Natural killer cell (primary cell): Measurements from ENCODE around the gene IFT27. TPM values are rescaled to one million over a fixed set of nuclear protein-coding genes. Genes with fewer than 3 reads are reported as not detected.

Source experiments
- ATAC-seq, 3 donors: fragments of 150-1000 bp in 2 of 3; fragments of 200-7000 bp in 1 of 3; cut with Tn5 transposase; 1 replicate in 1 of 3; 2 replicates in 2 of 3; pipeline ENCODE4 v1.10.0; 2021; ENCODE audit warnings: mild to moderate bottlenecking in 2 of 3, moderate library complexity in 2 of 3
- DNase-seq, 2 donors: peaks; one replicate each; pipeline versions ENCODE4 v3.0.0 to v3.0.0-alpha.2; 2013 to 2021; ENCODE audit warnings: mixed read lengths in 1 of 2
- H3K27ac ChIP-seq: one replicate; pipeline ENCODE4 v1.5.1; 2013; ENCODE audit warnings: mild to moderate bottlenecking, low read length
- H3K27me3 ChIP-seq: one replicate; pipeline ENCODE4 v1.6.1; 2013; ENCODE audit warnings: low read length; ENCODE audit not compliant: control insufficient read depth, insufficient read depth
- H3K36me3 ChIP-seq: one replicate; pipeline ENCODE4 v1.6.1; 2013; ENCODE audit warnings: low read length; ENCODE audit not compliant: control insufficient read depth, insufficient read depth
- H3K4me1 ChIP-seq: one replicate; pipeline ENCODE4 v1.6.1; 2013; ENCODE audit warnings: low read length; ENCODE audit not compliant: control insufficient read depth, insufficient read depth
- H3K4me3 ChIP-seq: one replicate; pipeline ENCODE4 v1.5.1; 2013; ENCODE audit warnings: low read length
- H3K9me3 ChIP-seq: one replicate; pipeline ENCODE4 v1.6.1; 2013; ENCODE audit warnings: low read length; ENCODE audit not compliant: control insufficient read depth, insufficient read depth
- H3K27ac Mint-ChIP-seq, 2 donors: one replicate each; pipeline ENCODE4 v1.8.0; 2022; ENCODE audit warnings: mild to moderate bottlenecking in 2 of 2, mixed read lengths in 2 of 2, moderate library complexity in 1 of 2
- H3K27me3 Mint-ChIP-seq, 2 donors: one replicate each; pipeline ENCODE4 v1.8.0; 2022; ENCODE audit warnings: low read depth in 2 of 2, mixed read lengths in 2 of 2
- H3K36me3 Mint-ChIP-seq: one replicate; pipeline ENCODE4 v1.8.0; 2022; ENCODE audit warnings: mixed read lengths
- H3K4me1 Mint-ChIP-seq, 2 donors: one replicate each; pipeline ENCODE4 v1.8.0; 2022; ENCODE audit warnings: mixed read lengths in 2 of 2
- H3K4me3 Mint-ChIP-seq: one replicate; pipeline ENCODE4 v1.8.0; 2022; ENCODE audit warnings: mild to moderate bottlenecking, moderate library complexity, mixed read lengths
- H3K9me3 Mint-ChIP-seq, 2 donors: one replicate each; pipeline ENCODE4 v1.8.0; 2022; ENCODE audit warnings: mixed read lengths in 2 of 2
- WGBS: methylation state at CpG from one replicate; pipeline ENCODE4 v1.1.7; 2013; ENCODE audit warnings: missing lambda C conversion rate; ENCODE audit not compliant: insufficient coverage; 5-methylcytosine and 5-hydroxymethylcytosine counted together
- intact Hi-C: fragments of 100-400 bp; cut with micrococcal nuclease; formaldehyde crosslinking; loops from one replicate; pipeline ENCODE4 v1.14.2; 2022
- total RNA-seq, 4 donors: library from RNA; stranded (reverse); fragments of 120-200 nt in 1 of 4; gene quantifications; one replicate each; pipeline versions ENCODE4 v1.2.3 to v1.2.4, GENCODE V29; 2013 to 2022
- TF ChIP-seq, protein P1 (sequence below): fragments of 200-600 bp; IDR thresholded peaks from one replicate; pipeline ENCODE4 v1.8.0; 2022; ENCODE audit warnings: antibody characterized with exemption

Gene IFT27
- total RNA-seq, 3 donors from 2014 or later (not counting 1 experiment from before 2014, with no cell fraction given): 16.5 to 30.1 (median 27.1) TPM

DNA sequence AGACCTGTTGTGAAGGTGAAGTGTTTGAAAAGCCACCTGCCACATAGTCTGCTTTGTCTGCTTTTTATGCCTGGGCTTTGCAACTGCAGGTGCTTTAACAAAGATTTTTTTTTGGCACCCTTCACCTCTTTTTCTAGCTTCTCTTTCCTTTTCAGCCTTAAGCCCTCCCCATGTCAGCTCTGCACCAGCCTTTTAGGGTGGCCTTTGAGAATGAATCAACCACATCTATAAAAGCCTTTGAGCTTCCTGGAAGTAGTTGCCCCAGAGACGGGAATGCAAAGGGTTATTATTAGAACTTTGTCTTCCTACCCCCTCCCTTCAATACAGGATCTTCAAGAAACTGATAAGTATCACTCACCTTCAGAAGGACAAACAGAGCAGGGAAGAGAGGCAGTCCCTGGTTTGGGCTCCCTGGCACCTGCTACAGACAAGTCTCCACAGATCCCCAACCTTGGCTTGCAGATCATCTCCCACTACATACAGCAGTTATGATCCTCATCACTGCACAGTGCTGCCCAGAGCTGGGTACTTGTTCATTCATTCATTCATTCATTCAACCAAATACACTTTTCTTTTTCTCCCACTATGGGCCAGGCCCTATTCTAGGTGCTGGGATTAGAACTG, 32.9 kb upstream of the IFT27 start:
- Histone ChIP-seq H3K9me3 (no peaks in the 10 kb centered on the region), H3K4me1 (no peaks in the 10 kb centered on the region), H3K27ac (no peak overlapping the region), H3K36me3 (no peaks in the 10 kb centered on the region), H3K27me3 (no peaks in the 10 kb centered on the region), H3K4me3 (no peak overlapping the region)
- no peak for ATAC-seq
- no peaks in the 10 kb centered on the region for H3K36me3 Mint-ChIP-seq
- intact Hi-C loops: no loop called here
- 0% methylated on average over 1 of the region's 1 CpG for WGBS
- H3K27ac Mint-ChIP-seq: no peak overlapping the region
- H3K4me3 Mint-ChIP-seq: no peak overlapping the region
- no peaks in the 10 kb centered on the region for H3K9me3 Mint-ChIP-seq
- H3K4me1 Mint-ChIP-seq: no peaks in the 10 kb centered on the region
- peak in 1 of 2 donors; percentile 16 for DNase-seq
- peaks cover 18 to 29% of the 10 kb centered on the region in 2 donors for H3K27me3 Mint-ChIP-seq
- TF ChIP-seq, protein P1, sequence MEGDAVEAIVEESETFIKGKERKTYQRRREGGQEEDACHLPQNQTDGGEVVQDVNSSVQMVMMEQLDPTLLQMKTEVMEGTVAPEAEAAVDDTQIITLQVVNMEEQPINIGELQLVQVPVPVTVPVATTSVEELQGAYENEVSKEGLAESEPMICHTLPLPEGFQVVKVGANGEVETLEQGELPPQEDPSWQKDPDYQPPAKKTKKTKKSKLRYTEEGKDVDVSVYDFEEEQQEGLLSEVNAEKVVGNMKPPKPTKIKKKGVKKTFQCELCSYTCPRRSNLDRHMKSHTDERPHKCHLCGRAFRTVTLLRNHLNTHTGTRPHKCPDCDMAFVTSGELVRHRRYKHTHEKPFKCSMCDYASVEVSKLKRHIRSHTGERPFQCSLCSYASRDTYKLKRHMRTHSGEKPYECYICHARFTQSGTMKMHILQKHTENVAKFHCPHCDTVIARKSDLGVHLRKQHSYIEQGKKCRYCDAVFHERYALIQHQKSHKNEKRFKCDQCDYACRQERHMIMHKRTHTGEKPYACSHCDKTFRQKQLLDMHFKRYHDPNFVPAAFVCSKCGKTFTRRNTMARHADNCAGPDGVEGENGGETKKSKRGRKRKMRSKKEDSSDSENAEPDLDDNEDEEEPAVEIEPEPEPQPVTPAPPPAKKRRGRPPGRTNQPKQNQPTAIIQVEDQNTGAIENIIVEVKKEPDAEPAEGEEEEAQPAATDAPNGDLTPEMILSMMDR: no peak

DNA sequence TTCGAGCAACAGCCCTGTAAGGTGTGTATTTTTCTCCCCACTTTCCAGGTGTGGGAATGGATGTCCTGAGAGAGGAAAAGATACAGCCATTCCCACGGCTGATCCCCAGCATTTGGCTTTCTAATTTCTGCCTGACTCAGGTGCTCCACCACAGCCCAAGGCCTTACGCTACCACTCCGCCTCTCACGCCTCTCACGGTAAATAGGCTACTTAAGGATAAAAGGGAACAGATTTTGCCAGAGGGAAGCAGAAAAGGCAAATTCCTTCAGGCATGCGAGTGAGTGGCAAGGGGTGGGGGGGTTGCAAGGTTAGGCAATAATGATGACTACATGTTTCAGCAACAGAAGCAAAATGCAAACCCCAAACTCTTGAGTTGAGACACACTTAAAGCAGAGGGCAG, 31.7 kb upstream of the IFT27 start:
- no peaks in the 10 kb centered on the region for H3K36me3 Mint-ChIP-seq
- H3K4me3 Mint-ChIP-seq: no peak overlapping the region
- WGBS: 95% methylated on average over 6 of the region's 7 CpGs
- H3K9me3 ChIP-seq: no peaks in the 10 kb centered on the region
- no peaks in the 10 kb centered on the region for H3K4me1 ChIP-seq
- ATAC-seq (no peak), DNase-seq (no peak)
- no peaks in the 10 kb centered on the region for H3K36me3 ChIP-seq
- no peak overlapping the region for H3K27ac Mint-ChIP-seq
- no peaks in the 10 kb centered on the region for H3K4me1 Mint-ChIP-seq
- no peaks in the 10 kb centered on the region for H3K9me3 Mint-ChIP-seq
- H3K27me3 ChIP-seq: no peaks in the 10 kb centered on the region
- H3K27me3 Mint-ChIP-seq: peaks cover 15 to 17% of the 10 kb centered on the region in 2 donors
- intact Hi-C loops: no loop called here
- no peak overlapping the region for H3K27ac ChIP-seq
- TF ChIP-seq, protein P1: no peak
- no peak overlapping the region for H3K4me3 ChIP-seq

DNA sequence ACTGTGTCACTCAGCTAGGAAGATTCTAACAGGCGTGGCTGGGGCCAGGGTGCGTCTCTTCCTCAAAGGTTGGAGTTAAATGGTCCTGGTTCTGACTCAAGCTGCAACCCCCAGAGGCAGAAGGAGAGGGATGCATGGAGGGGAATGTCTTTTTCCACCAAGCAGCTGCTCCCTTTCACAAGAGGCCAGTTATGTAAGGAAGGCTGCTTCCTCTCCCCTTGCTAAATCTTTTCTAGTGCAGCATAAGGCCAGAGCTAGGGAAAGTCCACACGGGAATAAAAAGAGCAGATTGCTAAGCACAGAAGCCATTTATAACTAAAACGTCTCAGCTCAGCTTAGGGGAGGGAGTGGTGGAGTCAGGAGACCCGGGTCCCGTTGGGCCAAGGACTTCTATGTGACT, 30.9 kb upstream of the IFT27 start:
- Mint-ChIP-seq H3K27ac (no peak overlapping the region), H3K27me3 (peaks cover 13 to 14% of the 10 kb centered on the region in 2 donors), H3K9me3 (no peaks in the 10 kb centered on the region), H3K36me3 (no peaks in the 10 kb centered on the region), H3K4me3 (no peak overlapping the region), H3K4me1 (no peaks in the 10 kb centered on the region)
- TF ChIP-seq, protein P1: no peak
- no peaks in the 10 kb centered on the region for H3K4me1 ChIP-seq
- no peaks in the 10 kb centered on the region for H3K36me3 ChIP-seq
- no peak overlapping the region for H3K27ac ChIP-seq
- H3K4me3 ChIP-seq: no peak overlapping the region
- DNase-seq: no peak
- no peaks in the 10 kb centered on the region for H3K9me3 ChIP-seq
- intact Hi-C loops: no loop called here
- H3K27me3 ChIP-seq: no peaks in the 10 kb centered on the region
- ATAC-seq: no peak
- 79% methylated on average over 6 of the region's 6 CpGs for WGBS

DNA sequence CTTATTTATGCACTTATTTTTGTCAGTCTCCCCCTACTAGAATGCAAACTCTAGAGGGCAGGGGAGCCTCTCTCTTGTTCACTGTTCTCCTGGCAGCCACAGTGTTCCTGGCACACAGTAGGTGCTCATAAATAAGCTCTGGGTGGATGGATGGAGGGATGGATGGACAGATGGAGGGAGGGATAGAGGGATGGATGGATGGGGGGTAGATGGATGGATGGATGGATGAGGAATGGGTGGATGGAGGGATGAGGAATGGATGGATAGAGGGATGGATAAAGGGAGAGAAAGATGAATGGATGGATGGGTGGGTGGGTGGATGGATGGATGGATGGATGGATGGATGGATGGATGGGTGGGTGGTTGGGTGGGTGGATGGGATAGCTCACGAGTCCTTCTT, 27.4 kb upstream of the IFT27 start:
- Mint-ChIP-seq H3K4me3 (no peak overlapping the region), H3K27ac (no peak overlapping the region), H3K27me3 (peaks cover 15 to 21% of the 10 kb centered on the region in 2 donors), H3K9me3 (no peaks in the 10 kb centered on the region), H3K4me1 (no peaks in the 10 kb centered on the region), H3K36me3 (no peaks in the 10 kb centered on the region)
- Histone ChIP-seq H3K9me3 (no peaks in the 10 kb centered on the region), H3K4me1 (peaks cover under 1% of the 10 kb centered on the region), H3K4me3 (no peak overlapping the region), H3K36me3 (no peaks in the 10 kb centered on the region), H3K27me3 (no peaks in the 10 kb centered on the region), H3K27ac (no peak overlapping the region)
- TF ChIP-seq, protein P1: no peak
- no peak for DNase-seq
- ATAC-seq: no peak
- no CpG with 5 or more reads among the region's 1 CpG for WGBS
- intact Hi-C loops: no loop called here
